ENCODE data around the gene LSM14A.
A peak's percentile ranks its signal among the peaks of the same experiment; 100 is the strongest.

LSM14A gene

GRCh38 chr19:34228347-34228746 lies 56.0 kb downstream of the LSM14A start:
- no peak for TF ChIP-seq MYC (IDR thresholded peaks at IDR 0.05; ENCODE audit: low read depth, low read length)
- TF ChIP-seq CTCF (IDR thresholded peaks at IDR 0.05; ENCODE audit: low read depth, low read length) = no peak
- no peak for TF ChIP-seq POLR2A (IDR thresholded peaks at IDR 0.05; ENCODE audit: extremely low read depth, insufficient read length)
- no peak for TF ChIP-seq MAX (IDR thresholded peaks at IDR 0.05; ENCODE audit: low read depth, low read length)
- H3K4me3 ChIP-seq (ENCODE audit: low read depth, low read length) = no peak overlapping the region
- no peak for DNase-seq (ENCODE audit: low read depth)

- no peak for DNase-seq (ENCODE audit: low read depth)
- TF ChIP-seq MAX (IDR thresholded peaks at IDR 0.05; ENCODE audit: low read depth, low read length) (no peak), POLR2A (IDR thresholded peaks at IDR 0.05; ENCODE audit: extremely low read depth, insufficient read length) (no peak)
- H3K4me3 ChIP-seq (ENCODE audit: low read depth, low read length) = no peak overlapping the region
Measured at GRCh38 chr19:34228762-34229161, 56.5 kb downstream of the LSM14A start.

- TF ChIP-seq MYC (IDR thresholded peaks at IDR 0.05; ENCODE audit: low read depth, low read length) (no peak), CTCF (IDR thresholded peaks at IDR 0.05; ENCODE audit: low read depth, low read length) (no peak), POLR2A (IDR thresholded peaks at IDR 0.05; ENCODE audit: extremely low read depth, insufficient read length) (no peak), MAX (IDR thresholded peaks at IDR 0.05; ENCODE audit: low read depth, low read length) (no peak)
- DNase-seq (ENCODE audit: low read depth) = no peak
- no peak overlapping the region for H3K4me3 ChIP-seq (ENCODE audit: low read depth, low read length)
Measured at GRCh38 chr19:34229721-34230120, 57.4 kb downstream of the LSM14A start.

- no peak for DNase-seq (ENCODE audit: low read depth)
- H3K4me3 ChIP-seq (ENCODE audit: low read depth, low read length) = no peak overlapping the region
- TF ChIP-seq POLR2A (IDR thresholded peaks at IDR 0.05; ENCODE audit: extremely low read depth, insufficient read length) = no peak
- no peak for TF ChIP-seq MAX (IDR thresholded peaks at IDR 0.05; ENCODE audit: low read depth, low read length)
Measured at GRCh38 chr19:34230820-34231219, 58.5 kb downstream of the LSM14A start.

GRCh38 chr19:34231439-34231838 lies 59.1 kb downstream of the LSM14A start:
- no peak for DNase-seq (ENCODE audit: low read depth)
- H3K4me3 ChIP-seq (ENCODE audit: low read depth, low read length) = no peak overlapping the region
- no peak for TF ChIP-seq CTCF (IDR thresholded peaks at IDR 0.05; ENCODE audit: low read depth, low read length)
- TF ChIP-seq MYC (IDR thresholded peaks at IDR 0.05; ENCODE audit: low read depth, low read length) = no peak
- TF ChIP-seq MAX (IDR thresholded peaks at IDR 0.05; ENCODE audit: low read depth, low read length) = no peak
- TF ChIP-seq POLR2A (IDR thresholded peaks at IDR 0.05; ENCODE audit: extremely low read depth, insufficient read length) = no peak

- TF ChIP-seq CTCF (IDR thresholded peaks at IDR 0.05; ENCODE audit: low read depth, low read length) (no peak), POLR2A (IDR thresholded peaks at IDR 0.05; ENCODE audit: extremely low read depth, insufficient read length) (no peak), MYC (IDR thresholded peaks at IDR 0.05; ENCODE audit: low read depth, low read length) (no peak), MAX (IDR thresholded peaks at IDR 0.05; ENCODE audit: low read depth, low read length) (no peak)
- H3K4me3 ChIP-seq (ENCODE audit: low read depth, low read length) = no peak overlapping the region
- DNase-seq (ENCODE audit: low read depth) = peak; percentile 11
Measured at GRCh38 chr19:34232566-34233481, 60.5 kb downstream of the LSM14A start.

Data from NB4 (cell line).